ENCODE measurements around the gene FREM2. TPM values are rescaled to one million over a fixed set of nuclear protein-coding genes. Genes with fewer than 3 reads are reported as not detected.

The FREM2 gene
- total and polyA plus RNA-seq, 2 experiments from 2014 or later: 2.4 to 29.8 TPM

- no peaks in the 10 kb centered on the region for H3K9me2 ChIP-seq (ENCODE audit: insufficient read depth)
- H3K27ac ChIP-seq (ENCODE audit: low read depth): no peak overlapping the region
- no peak overlapping the region for H2AFZ ChIP-seq
- Mint-ChIP-seq H3K4me3 (no peak overlapping the region), H3K4me1 (peaks cover 11% of the 10 kb centered on the region), H3K9me3 (no peaks in the 10 kb centered on the region), H3K27me3 (ENCODE audit: insufficient read depth, low read depth, poor library complexity) (no peaks in the 10 kb centered on the region), H3K27ac (no peak overlapping the region), H3K36me3 (ENCODE audit: low read depth) (no peaks in the 10 kb centered on the region)
- H3K4me2 ChIP-seq: no peak overlapping the region
- no peaks in the 10 kb centered on the region for H3K27me3 ChIP-seq (ENCODE audit: insufficient read depth)
- no peak for TF ChIP-seq CTCF (conservative IDR thresholded peaks at IDR 0.05; ENCODE audit: low read depth in 2 of 2)
- TF ChIP-seq CREB1 (CRISPR knock-in tag; IDR thresholded peaks at IDR 0.05; ENCODE audit: low read depth): no peak
- no peak for TF ChIP-seq REST (IDR thresholded peaks at IDR 0.05; ENCODE audit: unreplicated experiment)
- TF ChIP-seq NANOG (IDR thresholded peaks at IDR 0.05; ENCODE audit: borderline replicate concordance): no peak
- TF ChIP-seq ETS1 (IDR thresholded peaks at IDR 0.05): no peak
- TF ChIP-seq JUNB (IDR thresholded peaks at IDR 0.05; ENCODE audit: unreplicated experiment): no peak
- TF ChIP-seq EZH2phosphoT487 (IDR thresholded peaks at IDR 0.05; ENCODE audit: unreplicated experiment): no peak
- TF ChIP-seq ZNF114 (CRISPR knock-in tag; IDR thresholded peaks at IDR 0.05): no peak
- TF ChIP-seq ZNF331 (CRISPR knock-in tag; IDR thresholded peaks at IDR 0.05; ENCODE audit: low read depth): no peak
- TF ChIP-seq POLR2AphosphoS5 (IDR thresholded peaks at IDR 0.05; ENCODE audit: low read depth): no peak
- no peak for TF ChIP-seq EZH2 (IDR thresholded peaks at IDR 0.05; ENCODE audit: low read depth, unreplicated experiment)
- no peak for TF ChIP-seq ZNF462 (CRISPR knock-in tag; IDR thresholded peaks at IDR 0.05)
- no peak for TF ChIP-seq STAT1 (IDR thresholded peaks at IDR 0.05; ENCODE audit: unreplicated experiment)
- no peak overlapping the region for H3K4me3 ChIP-seq
- H4K20me1 ChIP-seq (replicated peaks; ENCODE audit: insufficient read depth): no peaks in the 10 kb centered on the region
- ATAC-seq: no peak
- no peak for DNase-seq (ENCODE audit: low spot score)
- H3K4me1 ChIP-seq (ENCODE audit: insufficient read depth): peaks cover 16% of the 10 kb centered on the region
- H3K79me2 ChIP-seq (replicated peaks; ENCODE audit: insufficient read depth): no peaks in the 10 kb centered on the region
- no peaks in the 10 kb centered on the region for H3K36me3 ChIP-seq (ENCODE audit: insufficient read depth)
- no peaks in the 10 kb centered on the region for H3F3A ChIP-seq (replicated peaks; ENCODE audit: low read depth)
Measured at GRCh38 chr13:38933786-38934185, 246.9 kb downstream of the FREM2 start.

Measured in GM23338 (cell line).